K562 (cell line): ENCODE data around the gene ZNF564. TPM values are rescaled to one million over a fixed set of nuclear protein-coding genes. Genes with fewer than 3 reads are reported as not detected.

Source experiments
- CBFA2T2 ChIP-seq: fragments of 450-650 bp; conservative IDR thresholded peaks from 2 replicates; pipeline ENCODE4 v1.6.1; 2017; ENCODE audit warnings: mild to moderate bottlenecking
- CBFB ChIP-seq: sonication (generic); formaldehyde crosslinking; IDR thresholded peaks from 2 replicates; pipeline ENCODE4 v1.4.0; 2020; ENCODE audit warnings: mild to moderate bottlenecking, missing genetic modification reagents
- FOXA3 ChIP-seq, 2 experiments: fragments of 450-650 bp in 1 of 2; sonication (generic) in 1 of 2; formaldehyde crosslinking; IDR thresholded peaks in 1 of 2; conservative IDR thresholded peaks in 1 of 2; 2 replicates each; pipeline versions ENCODE4 v1.4.0 to v1.8.0; 2020 to 2022; ENCODE audit warnings: mild to moderate bottlenecking in 2 of 2, missing genetic modification reagents in 1 of 2
- MBD1 ChIP-seq: fragments of 250-450 bp; sonication (Bioruptor Pico); IDR thresholded peaks from 2 replicates; pipeline ENCODE4 v1.8.0; 2022; ENCODE audit warnings: inconsistent platforms
- NCOR1 ChIP-seq: fragments of 450-650 bp; IDR thresholded peaks from 2 replicates; pipeline ENCODE4 v1.6.1; 2016; ENCODE audit warnings: mild to moderate bottlenecking, moderate library complexity
- OTX1 ChIP-seq: fragments of 450-650 bp; formaldehyde crosslinking; IDR thresholded peaks from 2 replicates; pipeline ENCODE4 v1.4.0; 2022; ENCODE audit warnings: mild to moderate bottlenecking
- RUNX1 ChIP-seq: sonication (generic); IDR thresholded peaks from 2 replicates; pipeline ENCODE4 v1.6.1; 2016; ENCODE audit warnings: antibody characterized with exemption, low read depth
- SNAPC5 ChIP-seq: fragments of 250-450 bp; sonication (Bioruptor Pico); IDR thresholded peaks from 2 replicates; pipeline ENCODE4 v1.8.0; 2021; ENCODE audit warnings: moderate library complexity, mild to moderate bottlenecking, inconsistent platforms
- TAF1 ChIP-seq: IDR thresholded peaks from 2 replicates; pipeline ENCODE4 v1.6.1; 2011; ENCODE audit warnings: mild to moderate bottlenecking, low read length, moderate library complexity; ENCODE audit not compliant: insufficient read depth, control insufficient read depth, severe bottlenecking; ENCODE audit errors: extremely low read depth
- ZNF445 ChIP-seq: fragments of 250-450 bp; sonication (Bioruptor Pico); IDR thresholded peaks from 2 replicates; pipeline ENCODE4 v1.4.0; 2020; ENCODE audit warnings: low read depth, mild to moderate bottlenecking, moderate library complexity
- ZNF561 ChIP-seq: fragments of 450-650 bp; formaldehyde crosslinking; conservative IDR thresholded peaks from 2 replicates; pipeline ENCODE4 v1.4.0; 2020; ENCODE audit warnings: mild to moderate bottlenecking, moderate library complexity
- ZNF586 ChIP-seq: fragments of 450-650 bp; formaldehyde crosslinking; conservative IDR thresholded peaks from 2 replicates; pipeline ENCODE4 v1.4.0; 2020; ENCODE audit warnings: mild to moderate bottlenecking, moderate library complexity
- ZNF778 ChIP-seq: fragments of 450-650 bp; formaldehyde crosslinking; IDR thresholded peaks from 2 replicates; pipeline ENCODE4 v1.4.0; 2020; ENCODE audit warnings: mild to moderate bottlenecking, moderate library complexity
- ZNF830 ChIP-seq: fragments of 250-450 bp; sonication (Bioruptor Pico); IDR thresholded peaks from 2 replicates; pipeline ENCODE4 v1.5.0; 2021; ENCODE audit warnings: mild to moderate bottlenecking
- ZZZ3 ChIP-seq: fragments of 450-650 bp; IDR thresholded peaks from 2 replicates; pipeline ENCODE4 v1.6.1; 2016; ENCODE audit warnings: antibody characterized with exemption, mild to moderate bottlenecking, moderate library complexity
- polyA plus RNA-seq, 8 experiments: library from polyadenylated mRNA; depleted of rRNA in 4 of 8; stranded (reverse) in 5 of 8; unstranded in 3 of 8; fragments of >200 nt; fragmentation: Nextera tagmentation in 2 of 8; fragmentation: Illumina TruSeq in 1 of 8; extraction: Ambion mirVana in 2 of 8; extraction: Trizol in 1 of 8; gene quantifications; 2 replicates each; pipeline versions ENCODE4 v1.2.1 to v1.2.3, GENCODE V29; 2011 to 2014; ENCODE audit warnings: inconsistent platforms in 1 of 8, missing spikeins in 1 of 8
- total RNA-seq, 7 experiments: library from RNA; depleted of rRNA in 6 of 7; stranded (reverse); fragments of >200 nt in 6 of 7; fragmentation: Illumina TruSeq in 2 of 7; extraction: Trizol in 2 of 7; gene quantifications; 2 replicates each; pipeline versions ENCODE4 v1.2.1 to v1.2.3, GENCODE V29; 2011 to 2021; ENCODE audit warnings: low replicate concordance in 1 of 7
- TF ChIP-seq, protein P1 (sequence below): sonication (generic); formaldehyde crosslinking; IDR thresholded peaks from 2 replicates; pipeline ENCODE4 v1.8.1; 2023; ENCODE audit warnings: mild to moderate bottlenecking, missing genetic modification reagents

ZNF564 gene
- total and polyA plus RNA-seq, 9 of the 15 experiments (the other 6 are each of a cell fraction or from before 2014, with no cell fraction given) = 1.4 to 8.1 (median 5.6) TPM

- no peak for TF ChIP-seq ZNF445
- TF ChIP-seq NCOR1 = no peak
- TF ChIP-seq ZNF561 (CRISPR knock-in tag) = no peak
- no peak for TF ChIP-seq OTX1
- TF ChIP-seq ZNF586 (CRISPR knock-in tag) = no peak
- TF ChIP-seq FOXA3 (CRISPR knock-in tag; conservative IDR thresholded peaks at IDR 0.05 in 1 of 2, IDR thresholded peaks at IDR 0.05 in 1 of 2) = no peak; a peak in 2 of 4 replicates
- no peak for TF ChIP-seq CBFB
- TF ChIP-seq, protein P1, sequence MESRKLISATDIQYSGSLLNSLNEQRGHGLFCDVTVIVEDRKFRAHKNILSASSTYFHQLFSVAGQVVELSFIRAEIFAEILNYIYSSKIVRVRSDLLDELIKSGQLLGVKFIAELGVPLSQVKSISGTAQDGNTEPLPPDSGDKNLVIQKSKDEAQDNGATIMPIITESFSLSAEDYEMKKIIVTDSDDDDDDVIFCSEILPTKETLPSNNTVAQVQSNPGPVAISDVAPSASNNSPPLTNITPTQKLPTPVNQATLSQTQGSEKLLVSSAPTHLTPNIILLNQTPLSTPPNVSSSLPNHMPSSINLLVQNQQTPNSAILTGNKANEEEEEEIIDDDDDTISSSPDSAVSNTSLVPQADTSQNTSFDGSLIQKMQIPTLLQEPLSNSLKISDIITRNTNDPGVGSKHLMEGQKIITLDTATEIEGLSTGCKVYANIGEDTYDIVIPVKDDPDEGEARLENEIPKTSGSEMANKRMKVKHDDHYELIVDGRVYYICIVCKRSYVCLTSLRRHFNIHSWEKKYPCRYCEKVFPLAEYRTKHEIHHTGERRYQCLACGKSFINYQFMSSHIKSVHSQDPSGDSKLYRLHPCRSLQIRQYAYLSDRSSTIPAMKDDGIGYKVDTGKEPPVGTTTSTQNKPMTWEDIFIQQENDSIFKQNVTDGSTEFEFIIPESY (CRISPR knock-in tag) = peak; percentile 7; the same call in 1 of the 2 replicates
- TF ChIP-seq ZNF778 (CRISPR knock-in tag) = no peak
- no peak for TF ChIP-seq MBD1
- 0 out of 2 replicates have a peak, but pooled peaks have one; percentile 56 for TF ChIP-seq ZNF830 (CRISPR knock-in tag)
- peak; percentile 78 for TF ChIP-seq TAF1
- no peak for TF ChIP-seq SNAPC5
- no peak for TF ChIP-seq RUNX1
- no peak for TF ChIP-seq CBFA2T2
- TF ChIP-seq ZZZ3 = no peak
These were observed at the start of gene ZNF564 (continued) for GRCh38 chr19:12551060-12551832.
